ENCODE results near the gene AOPEP.

Gene AOPEP

DNA sequence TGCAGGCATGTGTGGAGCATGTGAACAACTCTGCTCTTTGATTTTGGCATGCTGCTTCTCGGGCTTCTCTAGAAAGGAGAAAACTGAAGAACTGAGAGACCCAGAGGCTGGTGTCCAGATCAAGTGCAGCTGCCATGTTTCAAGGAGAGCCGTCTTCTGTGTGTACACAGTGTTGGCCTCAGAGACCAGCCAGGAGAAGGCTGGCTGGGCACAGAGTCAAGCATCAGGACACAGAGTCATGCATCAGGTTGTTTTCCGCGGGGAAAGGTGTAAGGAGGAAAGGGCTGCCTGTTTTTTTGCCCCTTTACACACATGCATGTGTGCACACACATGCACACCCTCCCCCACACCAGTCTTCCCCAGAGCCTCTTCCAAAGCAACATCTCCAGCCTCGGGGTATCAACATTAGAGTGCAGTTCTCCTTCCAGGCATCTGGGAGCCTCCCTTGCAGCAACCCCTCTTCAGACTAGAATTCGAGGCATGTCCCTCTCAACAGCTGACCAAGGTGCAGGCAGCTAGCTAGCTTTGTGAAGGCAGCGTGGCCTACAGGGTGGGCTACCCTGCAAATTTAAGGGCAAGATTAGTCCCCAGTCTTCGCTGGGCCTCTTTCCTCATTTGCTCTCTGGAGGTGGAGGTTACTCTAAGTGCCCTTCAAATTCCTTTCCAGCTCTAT lies 180.9 kb downstream of the AOPEP start:
- Histone ChIP-seq H3K9me3 (ENCODE audit: control insufficient read depth in 5 of 5, low read length in 5 of 5) (no peaks in the 10 kb centered on the region), H3K27ac (ENCODE audit: low read depth, low read length) (no peak overlapping the region), H3K36me3 (ENCODE audit: control insufficient read depth in 5 of 5, insufficient read depth in 5 of 5, low read length in 5 of 5) (no peaks in the 10 kb centered on the region), H3K4me3 (ENCODE audit: low read depth in 1 of 5, low read length in 5 of 5) (no peak overlapping the region), H3K4me1 (ENCODE audit: control insufficient read depth in 5 of 5, insufficient read depth in 5 of 5, low read length in 5 of 5) (peaks cover 0 to 10% (median 5%) of the 10 kb centered on the region in 5 donors), H3K9ac (ENCODE audit: low read length in 5 of 5) (no peak overlapping the region), H3K27me3 (ENCODE audit: control insufficient read depth in 5 of 5, insufficient read depth in 4 of 5, low read length in 5 of 5) (no peaks in the 10 kb centered on the region)

DNA sequence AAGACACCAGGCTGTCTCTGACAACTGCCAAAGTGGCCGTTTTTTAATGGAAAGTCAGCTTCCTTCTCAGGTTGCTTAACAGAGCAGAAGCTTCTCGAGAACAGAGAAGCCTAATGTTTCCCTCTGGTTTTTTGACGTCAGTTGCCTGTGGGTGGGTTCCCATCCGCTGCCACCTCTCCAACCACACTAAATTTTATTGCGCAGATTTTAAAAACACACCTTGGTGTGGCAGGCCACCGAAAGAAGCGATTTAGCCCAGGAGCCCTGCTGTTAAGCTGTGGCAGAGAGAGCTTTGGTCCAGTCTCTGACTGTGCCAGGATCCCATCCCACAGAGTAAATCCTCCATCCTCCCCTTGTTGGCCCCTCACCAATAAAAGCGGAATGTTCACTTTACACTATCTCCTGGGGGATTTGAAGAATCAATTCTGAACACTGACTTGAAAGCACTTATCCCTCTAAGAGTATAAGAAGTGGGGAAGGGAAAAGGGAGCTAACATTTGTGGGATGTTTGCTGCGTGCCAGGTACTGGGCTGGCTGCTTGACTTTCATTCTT lies 181.6 kb downstream of the AOPEP start:
- H3K27ac ChIP-seq (ENCODE audit: low read depth, low read length), result no peak overlapping the region
- no peaks in the 10 kb centered on the region for H3K36me3 ChIP-seq (ENCODE audit: control insufficient read depth in 5 of 5, insufficient read depth in 5 of 5, low read length in 5 of 5)
- peaks cover 0 to 4% (median 0%) of the 10 kb centered on the region in 5 donors for H3K9me3 ChIP-seq (ENCODE audit: control insufficient read depth in 5 of 5, low read length in 5 of 5)
- no peak overlapping the region for H3K9ac ChIP-seq (ENCODE audit: low read length in 5 of 5)
- no peak overlapping the region for H3K4me3 ChIP-seq (ENCODE audit: low read depth in 1 of 5, low read length in 5 of 5)
- H3K27me3 ChIP-seq (ENCODE audit: control insufficient read depth in 5 of 5, insufficient read depth in 4 of 5, low read length in 5 of 5), result no peaks in the 10 kb centered on the region
- peaks cover 0 to 10% (median 3%) of the 10 kb centered on the region in 5 donors for H3K4me1 ChIP-seq (ENCODE audit: control insufficient read depth in 5 of 5, insufficient read depth in 5 of 5, low read length in 5 of 5)

DNA sequence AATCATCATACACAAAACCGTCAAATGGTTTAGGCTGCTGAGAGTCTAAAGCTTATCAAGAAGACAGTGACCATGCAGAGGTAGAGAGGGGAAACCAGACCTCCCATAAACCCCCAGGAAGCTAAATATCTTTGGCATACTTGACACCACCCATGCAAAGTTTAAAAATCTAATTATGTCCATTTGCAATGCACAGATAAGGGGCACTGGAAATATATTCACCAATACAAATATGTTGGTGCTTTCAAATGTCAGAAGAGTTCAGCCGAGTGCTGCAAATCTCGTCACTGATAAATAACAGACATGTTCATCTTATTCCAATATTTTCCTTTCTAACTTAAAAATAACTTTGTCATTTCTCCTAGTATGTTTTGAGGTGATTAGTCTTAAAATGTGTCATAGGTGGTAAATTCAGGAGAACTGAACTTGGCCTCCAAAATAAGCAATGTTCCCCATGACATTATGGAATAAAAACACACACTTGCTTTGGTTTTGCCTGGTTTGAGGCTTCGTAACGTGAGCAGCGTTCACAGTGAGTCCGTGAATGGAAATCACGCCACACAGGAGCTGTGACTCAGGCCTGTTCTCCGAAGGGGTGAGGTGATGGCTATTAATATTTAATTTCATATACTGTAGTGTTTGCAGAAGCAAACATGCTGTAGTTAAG lies 182.2 kb downstream of the AOPEP start:
- H3K4me3 ChIP-seq (ENCODE audit: low read depth in 1 of 5, low read length in 5 of 5), result no peak overlapping the region
- peaks cover 0 to 7% (median 3%) of the 10 kb centered on the region in 5 donors for H3K4me1 ChIP-seq (ENCODE audit: control insufficient read depth in 5 of 5, insufficient read depth in 5 of 5, low read length in 5 of 5)
- no peak overlapping the region for H3K9ac ChIP-seq (ENCODE audit: low read length in 5 of 5)
- H3K27me3 ChIP-seq (ENCODE audit: control insufficient read depth in 5 of 5, insufficient read depth in 4 of 5, low read length in 5 of 5), result no peaks in the 10 kb centered on the region
- H3K36me3 ChIP-seq (ENCODE audit: control insufficient read depth in 5 of 5, insufficient read depth in 5 of 5, low read length in 5 of 5), result no peaks in the 10 kb centered on the region
- peaks cover 0 to 4% (median 0%) of the 10 kb centered on the region in 5 donors for H3K9me3 ChIP-seq (ENCODE audit: control insufficient read depth in 5 of 5, low read length in 5 of 5)
- H3K27ac ChIP-seq (ENCODE audit: low read depth, low read length), result no peak overlapping the region

DNA sequence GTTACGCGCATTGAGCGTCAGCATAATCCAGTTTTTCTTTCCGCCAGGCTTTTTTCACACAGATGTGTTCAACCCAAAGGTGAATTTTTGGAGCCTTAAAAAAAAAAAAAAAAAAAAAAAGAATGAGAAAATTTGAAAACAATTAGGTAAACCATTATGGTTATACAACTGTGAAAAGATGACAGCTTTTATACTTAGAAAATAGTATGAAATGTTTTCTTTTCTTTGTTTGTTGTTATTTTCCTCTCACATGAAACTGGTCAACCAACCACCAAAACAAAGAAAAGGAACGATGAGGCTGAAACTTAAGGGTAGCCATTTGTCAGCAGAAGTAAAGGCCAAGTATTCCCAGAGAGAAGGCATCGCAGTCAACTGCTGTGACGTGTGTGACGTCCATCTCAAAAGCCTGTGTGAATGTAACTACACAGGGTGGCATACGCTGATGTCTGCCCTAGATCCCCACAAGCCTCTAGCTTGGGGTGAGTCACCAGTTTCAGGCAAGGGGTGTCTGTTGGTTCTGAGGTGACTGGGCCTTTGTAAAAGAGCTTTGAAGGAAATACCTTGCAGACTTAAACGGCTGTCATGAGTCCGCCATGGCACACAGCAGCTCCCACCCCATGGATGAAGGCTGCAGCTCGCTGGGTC lies 182.9 kb downstream of the AOPEP start:
- no peak overlapping the region for H3K4me3 ChIP-seq (ENCODE audit: low read depth in 1 of 5, low read length in 5 of 5)
- H3K4me1 ChIP-seq (ENCODE audit: control insufficient read depth in 5 of 5, insufficient read depth in 5 of 5, low read length in 5 of 5), result peaks cover 0 to 7% (median 0%) of the 10 kb centered on the region in 5 donors
- no peak overlapping the region for H3K27ac ChIP-seq (ENCODE audit: low read depth, low read length)
- H3K27me3 ChIP-seq (ENCODE audit: control insufficient read depth in 5 of 5, insufficient read depth in 4 of 5, low read length in 5 of 5), result no peaks in the 10 kb centered on the region
- H3K9ac ChIP-seq (ENCODE audit: low read length in 5 of 5), result no peak overlapping the region
- peaks cover 0 to 4% (median 0%) of the 10 kb centered on the region in 5 donors for H3K9me3 ChIP-seq (ENCODE audit: control insufficient read depth in 5 of 5, low read length in 5 of 5)
- no peaks in the 10 kb centered on the region for H3K36me3 ChIP-seq (ENCODE audit: control insufficient read depth in 5 of 5, insufficient read depth in 5 of 5, low read length in 5 of 5)

DNA sequence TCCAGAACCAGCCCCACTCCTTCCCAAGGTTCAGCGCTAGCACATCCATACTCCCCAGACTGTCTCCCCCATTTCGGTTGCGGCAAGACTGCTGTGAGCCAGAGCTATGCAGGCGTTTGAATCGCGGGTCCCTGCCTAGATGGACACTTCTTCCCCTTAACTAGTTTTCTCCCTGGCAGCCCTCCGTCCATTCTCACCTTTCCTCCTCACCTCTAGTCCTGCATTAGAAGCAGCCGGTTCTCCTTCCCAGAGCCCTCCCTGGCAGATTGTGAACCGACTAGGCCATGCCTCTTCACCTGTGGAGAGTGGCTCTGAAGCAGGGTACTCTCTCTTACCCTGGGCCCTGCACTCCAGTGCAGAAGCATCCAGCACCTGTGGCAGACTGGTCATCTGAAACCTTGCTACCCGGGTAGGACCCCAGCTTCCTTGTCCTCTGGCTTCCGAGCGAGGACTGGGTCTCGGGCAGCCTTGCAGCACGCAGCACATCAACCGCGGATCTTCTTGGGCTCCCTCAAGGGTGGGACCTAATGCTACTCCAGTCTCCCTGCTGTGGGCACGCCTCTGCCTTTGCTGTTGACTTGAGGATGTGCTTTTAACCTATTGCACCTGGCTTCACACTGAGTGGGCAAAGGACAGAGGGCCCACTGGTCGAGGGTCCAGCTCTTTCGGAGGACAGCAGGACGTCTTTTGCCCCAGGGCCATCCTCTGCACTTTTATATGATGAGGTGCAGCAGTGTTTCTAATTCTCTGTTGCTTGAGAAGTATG lies 183.6 kb downstream of the AOPEP start:
- Histone ChIP-seq H3K27me3 (ENCODE audit: control insufficient read depth in 5 of 5, insufficient read depth in 4 of 5, low read length in 5 of 5) (no peaks in the 10 kb centered on the region), H3K9ac (ENCODE audit: low read length in 5 of 5) (no peak overlapping the region), H3K4me3 (ENCODE audit: low read depth in 1 of 5, low read length in 5 of 5) (no peak overlapping the region), H3K27ac (ENCODE audit: low read depth, low read length) (no peak overlapping the region), H3K36me3 (ENCODE audit: control insufficient read depth in 5 of 5, insufficient read depth in 5 of 5, low read length in 5 of 5) (no peaks in the 10 kb centered on the region), H3K9me3 (ENCODE audit: control insufficient read depth in 5 of 5, low read length in 5 of 5) (peaks cover 0 to 4% (median 0%) of the 10 kb centered on the region in 5 donors), H3K4me1 (ENCODE audit: control insufficient read depth in 5 of 5, insufficient read depth in 5 of 5, low read length in 5 of 5) (peaks cover 0 to 7% (median 0%) of the 10 kb centered on the region in 5 donors)

DNA sequence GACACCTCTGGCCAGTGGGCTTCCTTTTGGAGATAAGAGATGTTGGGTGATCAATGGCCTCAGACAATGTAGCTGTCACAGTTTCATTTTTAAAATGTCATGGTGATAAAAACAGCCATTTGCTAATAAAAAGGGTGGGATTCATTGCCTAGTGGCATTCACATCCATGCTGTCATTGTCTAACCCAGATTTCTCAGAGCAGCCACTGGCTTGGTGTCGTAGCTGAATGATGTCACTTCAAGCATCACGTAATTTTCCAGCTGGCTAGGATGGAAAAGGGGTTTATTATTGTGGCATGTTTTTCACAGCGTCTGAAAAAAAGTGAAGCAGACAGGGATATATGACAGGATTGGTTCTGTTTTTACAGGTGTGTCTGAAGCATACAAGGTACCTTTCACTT lies 184.7 kb downstream of the AOPEP start:
- peaks cover 0 to 4% (median 0%) of the 10 kb centered on the region in 5 donors for H3K9me3 ChIP-seq (ENCODE audit: control insufficient read depth in 5 of 5, low read length in 5 of 5)
- no peaks in the 10 kb centered on the region for H3K36me3 ChIP-seq (ENCODE audit: control insufficient read depth in 5 of 5, insufficient read depth in 5 of 5, low read length in 5 of 5)
- H3K4me3 ChIP-seq (ENCODE audit: low read depth in 1 of 5, low read length in 5 of 5), result no peak overlapping the region
- no peak overlapping the region for H3K27ac ChIP-seq (ENCODE audit: low read depth, low read length)
- no peak overlapping the region for H3K9ac ChIP-seq (ENCODE audit: low read length in 5 of 5)
- H3K27me3 ChIP-seq (ENCODE audit: control insufficient read depth in 5 of 5, insufficient read depth in 4 of 5, low read length in 5 of 5), result no peaks in the 10 kb centered on the region
- H3K4me1 ChIP-seq (ENCODE audit: control insufficient read depth in 5 of 5, insufficient read depth in 5 of 5, low read length in 5 of 5), result peaks cover 0 to 7% (median 0%) of the 10 kb centered on the region in 5 donors

DNA sequence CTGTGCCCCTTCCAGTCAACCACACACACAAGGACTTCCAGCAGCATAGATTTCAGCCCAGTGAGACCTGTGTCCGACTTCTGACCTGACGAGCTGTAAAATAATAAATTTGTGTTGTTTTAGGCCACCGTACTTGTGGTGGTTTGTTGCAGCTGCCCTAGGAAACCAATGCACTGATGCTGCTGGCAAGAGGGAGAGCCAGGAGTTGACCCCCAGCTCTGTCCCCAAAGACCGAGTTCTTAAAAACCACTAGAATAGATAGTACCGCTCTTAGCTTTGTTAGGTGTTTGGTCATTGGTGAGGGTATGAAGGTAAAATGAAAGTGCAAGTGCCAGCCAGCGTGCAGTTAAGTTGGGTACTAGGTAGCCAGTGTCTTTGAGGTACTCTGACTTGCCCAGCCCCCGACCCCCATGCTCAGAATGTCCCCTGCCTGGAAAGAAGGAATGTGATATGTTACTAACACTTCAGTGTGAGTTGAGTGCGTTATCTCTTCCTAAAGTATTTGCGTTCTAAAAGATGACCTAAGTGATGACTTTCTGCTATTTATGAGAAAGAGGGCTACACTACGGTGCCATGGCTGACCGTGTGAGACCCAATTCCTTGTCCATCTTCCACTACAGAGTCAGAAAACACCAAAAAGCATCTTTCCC lies 185.6 kb downstream of the AOPEP start:
- H3K4me1 ChIP-seq (ENCODE audit: control insufficient read depth in 5 of 5, insufficient read depth in 5 of 5, low read length in 5 of 5), result peaks cover 0 to 7% (median 0%) of the 10 kb centered on the region in 5 donors
- H3K9me3 ChIP-seq (ENCODE audit: control insufficient read depth in 5 of 5, low read length in 5 of 5), result peaks cover 0 to 4% (median 0%) of the 10 kb centered on the region in 5 donors
- no peak overlapping the region for H3K27ac ChIP-seq (ENCODE audit: low read depth, low read length)
- H3K27me3 ChIP-seq (ENCODE audit: control insufficient read depth in 5 of 5, insufficient read depth in 4 of 5, low read length in 5 of 5), result no peaks in the 10 kb centered on the region
- H3K36me3 ChIP-seq (ENCODE audit: control insufficient read depth in 5 of 5, insufficient read depth in 5 of 5, low read length in 5 of 5), result no peaks in the 10 kb centered on the region
- H3K4me3 ChIP-seq (ENCODE audit: low read depth in 1 of 5, low read length in 5 of 5), result no peak overlapping the region
- H3K9ac ChIP-seq (ENCODE audit: low read length in 5 of 5), result no peak overlapping the region

DNA sequence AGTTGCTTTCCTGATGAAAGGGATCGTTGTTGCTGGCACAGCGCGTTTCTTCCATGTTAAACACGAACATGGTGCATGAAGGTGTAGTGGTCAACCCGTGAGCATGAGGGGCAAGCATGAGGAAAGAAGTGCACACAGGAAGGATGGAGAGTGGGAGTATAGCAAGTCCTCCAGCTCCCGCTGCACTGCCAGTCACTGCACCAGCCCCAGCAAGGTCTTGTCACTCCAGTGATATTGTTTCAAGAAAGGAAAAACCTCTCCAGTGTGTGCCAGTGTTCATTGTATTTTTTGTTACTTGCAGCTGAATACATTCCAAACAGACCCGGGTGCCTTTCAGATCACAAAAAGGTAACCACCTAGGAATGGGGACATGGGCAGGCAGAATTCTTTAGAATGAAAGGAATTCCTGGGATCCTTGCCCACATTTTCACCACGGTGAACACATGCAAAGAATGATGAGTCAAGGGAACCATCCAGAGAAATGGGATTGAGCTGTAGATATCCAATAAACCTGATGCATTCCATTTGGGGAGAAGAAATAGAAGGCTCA lies 186.3 kb downstream of the AOPEP start:
- Histone ChIP-seq H3K4me1 (ENCODE audit: control insufficient read depth in 5 of 5, insufficient read depth in 5 of 5, low read length in 5 of 5) (peaks cover 0 to 5% (median 0%) of the 10 kb centered on the region in 5 donors), H3K27ac (ENCODE audit: low read depth, low read length) (no peak overlapping the region)

DNA sequence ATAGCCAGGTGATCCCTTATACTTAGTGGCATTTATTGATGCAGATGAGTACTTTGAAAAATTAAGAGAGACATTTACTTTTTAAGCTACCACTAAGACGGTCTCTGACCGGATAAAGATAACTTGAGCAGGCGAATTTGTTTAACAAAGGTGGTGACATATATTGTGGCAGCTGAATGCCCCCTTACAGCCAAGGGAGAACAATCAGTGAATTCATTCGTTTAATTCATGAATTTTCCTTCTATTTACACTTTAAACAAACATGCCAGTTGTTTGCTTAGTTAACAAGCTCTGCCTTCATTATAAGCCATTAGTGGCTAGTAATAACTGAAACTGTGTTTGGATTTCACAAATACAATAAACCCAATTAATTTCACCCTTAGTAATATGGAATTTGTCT lies 187.1 kb downstream of the AOPEP start:
- peaks cover 0 to 4% (median 0%) of the 10 kb centered on the region in 5 donors for H3K9me3 ChIP-seq (ENCODE audit: control insufficient read depth in 5 of 5, low read length in 5 of 5)
- no peaks in the 10 kb centered on the region for H3K27me3 ChIP-seq (ENCODE audit: control insufficient read depth in 5 of 5, insufficient read depth in 4 of 5, low read length in 5 of 5)
- no peaks in the 10 kb centered on the region for H3K4me1 ChIP-seq (ENCODE audit: control insufficient read depth in 5 of 5, insufficient read depth in 5 of 5, low read length in 5 of 5)
- no peak overlapping the region for H3K9ac ChIP-seq (ENCODE audit: low read length in 5 of 5)
- no peak overlapping the region for H3K27ac ChIP-seq (ENCODE audit: low read depth, low read length)
- H3K4me3 ChIP-seq (ENCODE audit: low read depth in 1 of 5, low read length in 5 of 5), result no peak overlapping the region
- no peaks in the 10 kb centered on the region for H3K36me3 ChIP-seq (ENCODE audit: control insufficient read depth in 5 of 5, insufficient read depth in 5 of 5, low read length in 5 of 5)

More for the DNA sequence above, 186.3 kb downstream of the AOPEP start:
- peaks cover 0 to 4% (median 0%) of the 10 kb centered on the region in 5 donors for H3K9me3 ChIP-seq (ENCODE audit: control insufficient read depth in 5 of 5, low read length in 5 of 5)
- H3K36me3 ChIP-seq (ENCODE audit: control insufficient read depth in 5 of 5, insufficient read depth in 5 of 5, low read length in 5 of 5), result no peaks in the 10 kb centered on the region
- no peak overlapping the region for H3K9ac ChIP-seq (ENCODE audit: low read length in 5 of 5)
- no peak overlapping the region for H3K4me3 ChIP-seq (ENCODE audit: low read depth in 1 of 5, low read length in 5 of 5)
- no peaks in the 10 kb centered on the region for H3K27me3 ChIP-seq (ENCODE audit: control insufficient read depth in 5 of 5, insufficient read depth in 4 of 5, low read length in 5 of 5)

Data from subcutaneous abdominal adipose tissue (tissue), 5 donors.